NB4 (cell line): ENCODE results near the gene NUDT3.
A peak's percentile ranks its signal among the peaks of the same experiment; 100 is the strongest.

Experiments used
- DNase-seq: peaks from one replicate; pipeline ENCODE4 v3.0.0; 2010; ENCODE audit warnings: low read depth
- H3K4me3 ChIP-seq: one replicate; pipeline ENCODE4 v1.5.1; 2011; ENCODE audit warnings: mild to moderate bottlenecking, low read depth, low read length, moderate library complexity
- CTCF ChIP-seq: IDR thresholded peaks from one replicate; pipeline ENCODE4 v1.5.1; 2012; ENCODE audit warnings: low read depth, low read length
- MAX ChIP-seq: IDR thresholded peaks from 2 replicates; pipeline ENCODE4 v1.6.1; 2011; ENCODE audit warnings: low read depth, low read length
- MYC ChIP-seq: IDR thresholded peaks from 2 replicates; pipeline ENCODE4 v1.6.1; 2011; ENCODE audit warnings: low read depth, low read length
- POLR2A ChIP-seq: IDR thresholded peaks from 2 replicates; pipeline ENCODE4 v1.6.1; 2011; ENCODE audit warnings: mild to moderate bottlenecking; ENCODE audit not compliant: insufficient read length; ENCODE audit errors: extremely low read depth

NUDT3 gene

GRCh38 chr6:34289137-34289536 is 103.3 kb downstream of the NUDT3 start:
- TF ChIP-seq MYC: no peak
- no peak for TF ChIP-seq MAX
- TF ChIP-seq CTCF: no peak
- TF ChIP-seq POLR2A: no peak
- H3K4me3 ChIP-seq: no peak overlapping the region
- DNase-seq: no peak

- no peak overlapping the region for H3K4me3 ChIP-seq
- peak; percentile 57 for DNase-seq
- TF ChIP-seq POLR2A (no peak), MYC (no peak), MAX (no peak), CTCF (no peak)
Measured at GRCh38 chr6:34288581-34288980, 103.9 kb downstream of the NUDT3 start.

- no peak overlapping the region for H3K4me3 ChIP-seq
- TF ChIP-seq POLR2A: no peak
- no peak for TF ChIP-seq MAX
- no peak for TF ChIP-seq MYC
- no peak for TF ChIP-seq CTCF
Measured at GRCh38 chr6:34285448-34286164, 106.9 kb downstream of the NUDT3 start.

GRCh38 chr6:34284563-34285447 is 107.7 kb downstream of the NUDT3 start:
- DNase-seq: peak; percentile 100

More at GRCh38 chr6:34285448-34286164, 106.9 kb downstream of the NUDT3 start:
- no peak for DNase-seq

More at GRCh38 chr6:34284563-34285447, 107.7 kb downstream of the NUDT3 start:
- no peak overlapping the region for H3K4me3 ChIP-seq
- peak; percentile 95 for TF ChIP-seq MYC
- TF ChIP-seq CTCF: no peak
- peak; percentile 93 for TF ChIP-seq MAX
- peak; percentile 20 for TF ChIP-seq POLR2A
